Measurements from ENCODE around the gene CAPN5.
A peak's percentile ranks its signal among the peaks of the same experiment; 100 is the strongest.
"Not testable (repeated sequence)": the region's sequence is repeated elsewhere in the genome, so short reads cannot be mapped to it uniquely, and the experiment has no call there.

CAPN5 gene

DNA sequence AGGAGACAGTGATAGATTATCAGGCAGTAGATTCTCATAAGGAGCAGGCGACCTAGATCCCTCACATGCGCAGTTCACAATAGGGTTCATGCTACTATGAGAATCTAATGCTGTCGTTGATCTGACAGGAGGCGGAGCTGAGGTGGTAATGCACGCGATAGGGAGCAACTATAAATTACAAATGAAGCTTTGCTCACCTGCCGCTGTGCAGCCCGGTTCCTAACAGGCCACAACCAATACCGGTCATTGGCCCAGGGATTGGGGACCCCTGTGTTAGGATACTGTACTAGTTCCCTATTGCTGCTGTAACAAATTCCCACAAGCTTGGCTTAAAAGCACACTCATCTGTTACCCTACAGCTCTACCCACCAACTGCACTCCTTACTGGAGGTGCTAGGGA, 21.9 kb upstream of the CAPN5 start:
- DNase-seq = no peak

DNA sequence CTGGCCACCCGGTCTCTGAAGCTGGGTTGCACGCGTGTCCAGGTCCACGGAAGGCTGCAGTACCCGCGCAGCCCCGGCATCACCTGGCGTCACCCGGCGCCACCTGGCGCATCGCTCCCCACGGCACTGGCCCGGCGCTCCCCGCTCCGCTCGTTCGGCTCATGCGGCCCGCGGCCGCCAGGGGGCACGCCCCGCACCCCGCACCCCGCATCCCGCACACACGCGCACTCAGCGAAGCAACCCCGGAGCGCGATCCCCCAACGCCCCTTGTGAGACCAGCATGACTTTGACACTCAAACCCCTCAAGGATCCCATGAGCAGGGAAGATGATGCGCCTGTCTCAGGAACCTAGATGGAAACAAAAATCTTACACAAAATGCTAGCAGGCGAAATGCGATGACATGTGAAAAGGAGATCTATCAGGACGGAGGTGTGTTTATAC, 20.7 kb upstream of the CAPN5 start:
- DNase-seq = no peak

DNA sequence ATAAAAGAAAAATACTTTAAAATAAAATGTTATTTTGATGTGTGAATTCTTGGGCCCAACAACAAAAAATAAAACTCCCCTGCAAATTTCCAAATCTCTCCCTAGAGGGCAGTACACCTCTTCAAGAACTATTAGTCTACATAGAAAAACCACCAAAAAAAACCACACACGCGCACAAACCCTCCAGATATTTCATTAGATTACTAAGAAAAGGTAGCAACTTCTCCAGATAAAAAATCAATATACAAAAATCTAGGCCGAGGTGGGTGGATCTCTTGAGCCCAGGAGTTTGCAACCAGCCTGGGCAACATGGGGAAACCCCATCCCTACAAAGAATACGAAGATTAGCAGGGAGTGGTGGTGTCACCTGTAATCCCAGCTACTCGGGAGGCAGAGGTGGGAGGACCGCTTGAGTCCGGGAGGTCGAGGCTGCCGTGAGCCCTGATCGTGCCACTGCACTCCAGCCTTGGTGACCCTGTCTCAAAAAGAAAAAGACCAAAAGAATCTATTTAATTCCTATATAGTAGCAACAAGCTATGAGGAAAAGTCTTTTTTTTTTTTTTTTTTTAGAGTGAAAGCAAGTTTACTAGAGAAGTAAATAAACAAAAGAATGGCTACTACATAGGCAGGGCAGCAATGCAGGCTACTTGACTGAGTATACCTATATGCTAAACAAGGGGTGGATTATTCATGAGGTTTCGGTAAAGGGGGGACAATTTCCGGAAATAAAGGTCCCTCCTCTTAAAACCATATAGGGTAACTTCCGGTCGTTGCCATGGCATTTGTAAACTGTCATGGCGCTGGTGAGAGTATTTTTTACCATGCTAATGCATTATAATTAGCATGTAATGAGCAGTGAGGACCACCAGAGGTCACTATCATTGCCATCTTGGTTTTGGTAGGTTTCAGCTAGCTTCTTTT, 19.5 kb upstream of the CAPN5 start:
- DNase-seq = peak; percentile 93

DNA sequence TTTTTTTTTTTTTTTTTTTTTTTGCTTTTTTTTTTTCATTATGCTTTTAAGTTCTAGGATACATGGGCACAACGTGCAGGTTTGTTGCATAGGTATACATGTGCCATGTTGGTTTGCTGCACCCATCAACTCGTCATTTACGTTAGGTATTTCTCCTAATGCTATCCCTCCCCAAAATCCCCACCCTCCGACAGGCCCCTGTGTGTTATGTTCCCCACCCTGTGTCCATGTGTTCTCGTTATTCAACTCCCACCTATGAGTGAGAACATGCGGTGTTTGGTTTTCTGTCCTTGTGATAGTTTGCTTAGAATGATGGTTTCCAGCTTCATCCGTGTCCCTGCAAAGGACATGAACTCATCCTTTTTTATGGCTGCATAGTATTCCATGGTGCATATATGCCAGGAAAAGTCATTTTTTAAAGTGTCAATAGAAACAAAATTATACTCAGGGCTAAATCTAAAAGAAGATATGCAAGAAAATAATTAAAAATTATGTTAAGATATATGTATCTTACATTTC, 18.8 kb upstream of the CAPN5 start:
- not testable (repeated sequence) for DNase-seq

DNA sequence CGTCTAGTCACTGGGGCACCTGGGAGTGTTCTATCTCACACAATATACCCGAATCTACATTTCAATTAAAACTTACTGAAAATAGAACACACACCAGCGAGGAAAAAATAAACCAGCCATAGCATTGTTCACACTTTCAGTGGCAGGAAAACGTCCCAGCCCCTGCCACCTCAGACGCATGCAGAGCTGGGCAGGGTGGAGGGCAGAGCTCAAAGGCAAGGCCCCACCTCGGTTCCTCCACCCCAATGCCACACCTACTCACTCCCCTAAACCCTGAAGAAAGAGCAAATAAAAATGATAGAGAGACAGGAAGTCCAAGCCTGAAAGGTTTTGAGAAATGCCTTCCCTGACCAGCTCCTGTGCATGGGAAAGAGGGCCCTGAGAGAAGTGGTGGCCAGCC, 17.7 kb upstream of the CAPN5 start:
- DNase-seq = no peak

DNA sequence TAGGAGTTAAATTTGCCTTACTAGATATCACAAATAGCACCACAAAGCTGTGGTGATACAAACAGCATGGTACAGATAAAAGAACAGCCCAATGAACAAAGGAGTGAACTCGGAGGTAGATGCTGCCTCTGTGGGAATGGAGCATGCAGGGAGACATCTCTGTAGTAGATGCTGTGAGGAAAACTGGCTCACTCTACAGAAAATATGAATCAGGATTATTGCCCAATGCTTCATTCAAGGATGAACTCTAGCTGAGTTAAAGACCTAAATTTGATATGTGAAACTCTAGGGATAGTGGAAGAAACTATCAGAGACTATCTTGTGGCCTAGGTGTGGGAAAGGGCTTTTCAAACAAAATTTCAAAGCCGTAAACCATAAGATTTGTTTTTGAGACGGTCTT, 15.3 kb upstream of the CAPN5 start:
- no peak for DNase-seq

DNA sequence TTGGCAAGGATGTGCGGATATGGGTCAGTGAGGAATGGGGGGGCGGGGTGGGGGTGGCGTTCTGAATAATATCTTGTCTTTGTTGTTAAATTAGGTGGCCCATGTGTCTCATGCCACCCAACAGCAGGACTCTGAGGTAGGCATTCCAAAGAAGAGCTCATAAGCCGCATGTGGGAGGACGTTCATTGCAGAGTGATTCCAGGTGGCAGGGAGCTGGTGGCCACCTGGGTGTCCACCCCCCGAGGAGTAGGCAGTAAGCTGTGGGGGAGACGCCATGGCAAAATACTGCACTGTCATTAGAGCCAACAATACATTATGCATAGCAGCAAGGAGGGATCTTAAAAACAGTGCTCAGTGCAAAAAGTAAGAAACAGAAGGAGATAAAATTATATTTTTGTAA, 14.3 kb upstream of the CAPN5 start:
- DNase-seq = no peak

DNA sequence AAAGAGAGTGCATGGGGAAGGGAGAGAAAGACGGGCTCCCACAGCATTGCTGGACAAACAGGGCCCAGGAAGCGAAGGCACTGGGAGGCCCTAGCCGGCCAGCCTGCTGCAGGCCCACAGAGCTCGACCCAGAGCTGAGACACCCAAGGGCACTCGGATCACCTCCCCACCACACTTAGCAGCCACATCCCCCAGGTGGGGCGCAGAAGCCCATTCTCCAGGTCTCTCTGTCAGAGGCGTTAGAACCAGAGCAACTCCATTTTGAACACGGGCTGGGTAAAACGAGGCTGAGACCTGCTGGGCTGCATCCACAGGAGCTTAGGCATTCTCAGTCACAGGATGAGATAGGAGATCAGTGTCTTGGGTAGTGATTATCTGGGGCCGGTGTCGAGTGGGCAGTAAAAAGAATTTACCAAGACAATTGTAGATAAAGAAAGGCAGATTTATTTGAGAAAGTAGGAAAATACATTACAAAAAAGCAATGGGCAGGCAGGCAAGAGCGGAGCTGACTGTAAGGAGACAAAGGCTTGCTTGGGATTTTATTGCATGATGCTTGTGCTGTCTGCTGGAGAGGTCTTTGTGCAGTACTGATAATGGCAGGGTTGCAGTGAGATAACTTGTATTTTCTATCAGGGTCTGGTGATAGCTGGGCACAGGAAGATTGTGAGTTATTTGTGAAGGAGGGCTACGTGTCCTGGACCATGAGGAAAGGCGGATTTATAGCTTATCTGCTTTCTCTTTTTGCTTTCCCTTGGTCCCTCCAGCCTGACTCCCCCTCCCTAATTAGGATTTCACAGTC, 13.4 kb upstream of the CAPN5 start:
- no peak for DNase-seq

DNA sequence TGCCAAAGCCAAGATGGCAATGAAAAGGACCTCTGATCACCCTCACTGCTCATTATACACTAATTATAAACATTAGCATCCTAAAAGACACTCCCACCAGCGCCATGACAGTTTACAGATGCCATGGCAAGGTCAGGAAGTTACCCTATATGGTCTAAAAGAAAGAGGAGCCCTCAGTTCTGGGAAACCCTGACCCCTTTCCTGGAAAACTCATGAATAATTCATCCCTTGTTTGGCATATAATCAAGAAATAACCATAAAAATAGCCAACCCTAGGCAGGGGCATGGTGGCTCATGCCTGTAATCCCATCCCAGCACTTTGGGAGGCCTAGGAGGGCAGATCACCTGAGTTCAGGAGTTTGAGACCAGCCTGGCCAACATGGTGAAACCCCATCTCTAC, 12.7 kb upstream of the CAPN5 start:
- no peak for DNase-seq

DNA sequence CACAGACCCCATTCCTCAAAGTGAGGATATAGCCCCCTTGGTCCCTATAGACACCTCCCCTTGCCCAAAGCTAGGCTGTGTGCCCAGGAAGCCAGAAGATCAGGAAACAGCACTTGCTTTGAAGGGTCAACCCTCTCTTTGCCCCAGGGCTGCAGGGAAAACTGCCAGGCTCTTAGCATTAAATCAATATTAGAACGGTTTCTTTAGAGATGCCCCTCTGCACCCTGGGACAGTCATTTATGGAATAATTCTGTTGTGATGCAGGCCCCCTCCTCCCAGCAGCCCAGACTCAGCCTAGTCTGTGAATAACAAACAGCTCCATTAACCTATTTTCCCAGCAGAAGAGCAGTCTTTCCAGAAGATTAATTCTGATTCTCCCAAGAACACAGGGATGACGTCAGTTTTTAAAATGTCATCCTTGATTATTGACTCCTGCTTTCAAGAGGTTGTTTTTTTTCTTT, 11.6 kb upstream of the CAPN5 start:
- no peak for DNase-seq

DNA sequence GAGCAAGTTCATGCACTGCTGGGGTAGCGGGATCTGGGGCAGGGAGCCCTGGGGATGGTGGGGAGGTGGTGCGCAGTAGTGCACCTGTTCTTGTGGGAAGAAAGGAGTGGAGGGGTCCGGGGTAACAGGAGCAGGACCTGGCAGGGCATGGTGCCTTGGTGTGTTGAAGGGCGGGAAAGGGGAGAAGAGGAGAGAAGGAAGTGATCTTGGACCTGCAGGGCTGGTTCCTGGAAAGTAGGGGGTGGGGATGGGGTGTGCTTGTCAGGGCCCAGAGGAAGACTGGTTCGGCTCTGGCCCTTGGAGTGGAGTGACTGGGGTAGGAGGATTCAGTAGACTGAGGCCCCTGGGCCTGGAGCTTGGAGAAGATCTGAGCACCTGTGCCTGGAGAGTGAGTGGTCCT, 10.9 kb upstream of the CAPN5 start:
- DNase-seq = no peak

DNA sequence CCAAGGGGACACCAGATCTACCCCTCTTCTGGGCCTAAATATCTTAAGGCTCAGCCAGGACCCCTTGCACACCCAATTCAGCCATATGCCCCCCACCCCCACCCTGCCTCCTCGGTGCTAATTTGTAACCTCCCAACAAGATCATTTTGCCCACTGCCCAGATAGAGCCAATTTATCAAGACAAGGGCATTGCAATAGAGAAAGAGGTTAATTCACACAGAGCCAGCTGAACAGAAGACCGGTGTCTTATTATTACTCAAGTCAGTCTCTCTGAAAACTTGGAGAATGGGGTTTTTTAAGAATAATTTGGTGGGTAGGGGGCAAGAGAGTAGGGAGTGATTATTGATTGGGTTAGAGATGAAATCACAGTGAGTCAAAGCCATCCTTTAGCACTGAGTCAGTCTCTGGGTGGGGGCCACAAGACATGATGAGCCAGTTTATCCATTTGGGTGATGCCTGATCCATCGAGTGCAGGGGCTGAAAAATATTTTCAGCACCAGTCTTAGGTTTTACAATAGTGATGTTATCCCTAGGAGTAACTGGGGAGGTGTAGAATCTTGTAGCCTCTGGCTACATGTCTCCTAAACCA, 9.9 kb upstream of the CAPN5 start:
- DNase-seq = no peak

DNA sequence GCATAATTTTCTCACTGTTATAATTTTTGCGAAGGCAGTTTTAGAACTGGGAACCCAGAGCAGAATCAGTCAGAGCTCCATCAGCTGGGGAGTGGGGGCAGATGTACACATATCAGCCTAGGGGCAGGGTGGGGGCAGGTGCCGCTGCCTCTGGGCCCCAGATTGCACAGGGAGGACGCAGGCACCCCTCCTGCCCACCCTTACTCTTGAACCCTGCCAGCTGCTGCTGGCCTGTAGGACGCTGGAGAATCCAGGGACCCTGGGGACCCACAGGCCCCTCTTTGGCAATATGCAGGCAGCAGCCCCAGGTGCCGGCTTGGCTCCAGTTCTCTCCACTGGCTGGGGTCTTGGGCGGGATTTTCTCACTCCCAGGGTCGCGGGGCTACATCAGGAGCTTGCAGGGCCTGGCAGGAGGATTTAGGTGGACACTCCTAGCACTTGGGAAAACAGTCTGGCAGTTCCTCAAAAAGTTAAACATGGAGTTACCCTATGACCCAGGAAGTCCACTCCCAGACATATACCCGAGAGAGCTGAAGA, 8.8 kb upstream of the CAPN5 start:
- no peak for DNase-seq

DNA sequence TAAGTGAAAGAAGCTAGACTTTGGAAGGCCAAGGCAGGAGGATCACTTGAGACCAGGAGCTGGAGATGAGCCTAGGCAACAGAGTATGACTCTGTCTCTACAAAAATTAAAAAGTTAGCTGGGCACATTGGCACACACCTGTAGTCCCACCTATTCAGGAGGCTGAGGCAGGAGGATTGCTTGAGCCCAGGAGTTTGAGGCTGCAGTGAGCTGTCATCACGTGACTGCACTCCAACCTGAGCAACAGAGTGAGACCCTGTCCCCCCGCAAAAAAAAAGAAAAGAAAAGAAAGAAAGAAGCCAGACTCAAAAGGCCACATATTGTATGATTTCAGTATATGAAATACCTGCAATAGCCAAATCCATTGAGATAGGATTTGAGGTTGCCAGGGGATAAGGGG, 7.9 kb upstream of the CAPN5 start:
- DNase-seq = no peak

DNA sequence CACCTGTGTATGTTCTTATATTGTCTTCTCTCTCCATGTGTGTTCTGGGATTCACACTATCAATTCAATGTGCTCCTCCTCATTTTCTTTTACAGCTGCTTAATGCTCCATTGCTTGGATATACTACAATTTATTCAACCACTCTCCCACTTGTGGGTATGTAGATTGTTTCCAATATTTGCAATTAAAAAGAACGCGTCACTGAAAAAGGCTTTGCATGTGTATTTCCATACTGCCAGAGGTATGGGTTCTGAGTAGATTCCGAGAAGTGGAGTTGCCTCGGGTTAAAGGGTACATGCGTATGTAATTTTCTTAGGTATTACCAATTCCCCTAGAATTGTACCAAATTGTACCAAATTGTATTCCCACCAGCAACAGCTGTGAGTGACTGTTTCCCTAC, 7.0 kb upstream of the CAPN5 start:
- DNase-seq = no peak

DNA sequence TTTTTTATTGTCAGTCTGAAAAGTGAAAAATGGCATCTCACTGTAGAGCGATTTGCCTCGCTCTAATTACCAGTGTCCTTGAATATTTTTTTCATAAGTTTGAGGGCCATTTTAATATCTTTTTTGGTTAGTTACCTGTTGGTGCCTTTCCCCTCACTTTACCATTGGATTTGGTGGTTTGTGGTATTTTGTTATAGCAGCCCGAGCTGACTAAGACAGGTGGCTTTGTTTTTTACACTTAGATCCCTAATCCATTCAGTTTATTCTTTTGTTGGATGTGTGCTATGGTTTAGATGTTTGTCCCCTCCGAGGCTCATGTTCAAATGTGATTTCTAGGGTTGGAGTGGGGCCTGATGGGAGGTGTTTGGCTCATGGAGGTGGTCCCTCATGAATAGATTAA, 6.5 kb upstream of the CAPN5 start:
- DNase-seq = no peak

DNA sequence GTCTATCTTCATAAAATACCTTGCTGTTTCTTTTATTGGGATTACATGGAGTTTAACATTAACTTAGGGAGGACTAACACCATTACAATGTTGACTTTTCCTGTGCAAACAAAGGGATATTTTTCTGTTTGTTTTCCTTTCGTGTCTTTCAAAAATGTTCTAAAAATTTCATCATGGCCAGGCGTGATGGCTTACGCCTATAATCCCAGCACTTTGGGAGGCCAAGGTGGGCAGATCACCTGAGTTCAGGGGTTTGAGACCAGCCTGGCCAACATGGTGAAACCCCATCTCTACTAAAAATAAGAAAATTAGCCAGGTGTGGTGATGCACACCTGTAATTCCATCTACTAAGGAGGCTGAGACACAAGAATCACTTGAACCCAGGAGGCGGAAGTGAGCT, 5.5 kb upstream of the CAPN5 start:
- not testable (repeated sequence) for DNase-seq

DNA sequence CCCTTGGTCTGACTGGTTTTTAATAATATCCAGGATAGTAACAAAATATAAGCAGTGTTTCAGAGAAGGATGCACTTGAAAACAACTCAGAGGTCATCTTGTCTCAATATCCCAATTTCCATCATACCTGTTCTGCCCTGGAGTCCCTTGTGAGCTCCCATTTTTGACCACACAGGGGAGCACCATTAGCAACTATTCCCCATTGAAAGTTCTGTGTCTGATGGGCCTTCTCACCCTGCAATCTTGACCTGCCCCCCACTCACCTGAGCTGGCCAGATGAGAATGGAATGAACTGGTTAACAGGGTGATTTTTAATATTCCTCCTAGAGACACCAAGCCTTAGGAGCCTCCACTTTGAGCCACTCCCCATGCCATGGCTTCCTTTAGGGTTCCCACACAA, 3.8 kb upstream of the CAPN5 start:
- DNase-seq = no peak

DNA sequence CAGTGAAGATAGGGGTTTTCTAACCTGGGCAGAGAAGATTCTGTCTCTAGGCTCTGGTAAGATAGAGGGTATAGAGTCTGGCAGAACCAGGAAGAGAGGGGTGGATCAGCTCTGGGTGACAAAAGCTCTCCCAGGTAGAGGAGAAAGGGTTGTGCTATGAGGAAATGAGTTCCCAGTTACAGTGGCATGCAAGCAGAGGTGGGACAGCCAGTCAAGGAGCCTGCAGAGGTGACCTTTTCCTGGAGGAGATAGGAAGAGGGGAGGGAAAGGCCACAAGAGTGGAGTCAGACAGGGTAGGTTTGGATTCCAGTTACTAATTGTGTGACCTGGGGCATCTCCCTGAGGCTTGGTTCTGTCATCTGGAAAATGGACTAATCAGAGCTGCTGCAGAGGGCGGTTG, 3.4 kb upstream of the CAPN5 start:
- no peak for DNase-seq

DNA sequence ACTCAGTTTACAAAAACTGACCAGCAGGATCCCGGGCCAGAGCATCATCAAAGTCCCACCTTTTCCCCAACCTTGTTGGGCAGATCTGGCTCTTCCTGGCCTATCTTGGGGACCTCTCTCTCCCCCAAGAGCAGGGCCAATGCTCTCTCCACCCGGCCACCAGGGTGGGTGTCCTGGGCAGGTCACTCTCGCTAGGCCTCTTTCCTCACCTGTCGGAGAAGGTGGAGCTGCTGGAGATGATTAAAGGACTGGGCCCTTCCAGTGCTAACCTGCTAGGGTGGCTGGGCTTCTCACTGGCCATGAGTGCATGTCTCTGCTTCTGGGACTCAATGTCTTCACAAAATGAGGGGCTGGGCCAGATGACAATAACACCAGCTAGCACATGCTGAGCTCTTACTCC, 2.9 kb upstream of the CAPN5 start:
- DNase-seq = no peak

DNA sequence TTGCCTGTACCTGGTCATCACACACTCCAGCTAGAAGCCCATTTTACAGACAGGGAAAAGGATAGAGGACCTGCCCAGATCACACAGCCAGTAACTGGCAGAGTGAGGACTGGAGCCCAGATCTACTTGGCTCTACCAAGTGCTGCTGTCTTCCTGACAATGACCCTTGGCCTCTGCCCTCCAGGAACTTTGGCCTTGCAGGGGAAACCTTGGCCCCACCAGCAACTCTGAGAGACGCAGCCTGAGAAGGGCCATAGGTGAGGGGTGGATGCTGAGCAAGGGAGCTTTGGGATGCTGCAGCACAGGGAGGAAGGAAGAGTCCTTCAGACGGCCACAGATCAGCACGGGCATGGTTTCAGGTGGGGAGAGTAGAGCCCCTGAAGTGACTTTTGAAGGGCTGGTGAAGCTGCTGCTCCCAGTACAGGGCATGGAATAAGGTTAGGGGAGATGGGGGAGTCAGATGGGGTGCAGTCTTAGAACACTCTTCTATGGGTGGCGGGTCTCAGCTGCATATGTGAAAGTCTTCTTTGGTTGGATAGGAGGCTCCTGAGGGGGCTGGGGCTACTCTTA, 2.0 kb upstream of the CAPN5 start:
- no peak for DNase-seq

DNA sequence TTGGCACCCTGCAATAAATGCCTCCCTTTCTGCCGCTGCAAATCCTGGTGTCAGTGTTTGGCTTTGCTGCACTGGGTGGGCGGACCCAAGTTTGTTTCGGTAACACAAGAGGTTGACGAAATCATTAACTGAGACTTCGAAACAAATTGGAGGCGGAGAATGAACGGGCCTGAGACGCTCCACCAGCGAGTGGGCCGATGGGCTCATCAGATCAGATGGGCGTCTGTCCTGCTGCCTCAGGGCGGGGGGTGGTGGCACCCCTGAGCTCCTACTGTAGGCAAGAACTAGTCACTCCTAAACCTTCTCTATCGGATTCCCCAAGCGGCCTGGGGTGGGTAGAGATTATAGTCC, 918 bp upstream of the CAPN5 start:
- DNase-seq = no peak

DNA sequence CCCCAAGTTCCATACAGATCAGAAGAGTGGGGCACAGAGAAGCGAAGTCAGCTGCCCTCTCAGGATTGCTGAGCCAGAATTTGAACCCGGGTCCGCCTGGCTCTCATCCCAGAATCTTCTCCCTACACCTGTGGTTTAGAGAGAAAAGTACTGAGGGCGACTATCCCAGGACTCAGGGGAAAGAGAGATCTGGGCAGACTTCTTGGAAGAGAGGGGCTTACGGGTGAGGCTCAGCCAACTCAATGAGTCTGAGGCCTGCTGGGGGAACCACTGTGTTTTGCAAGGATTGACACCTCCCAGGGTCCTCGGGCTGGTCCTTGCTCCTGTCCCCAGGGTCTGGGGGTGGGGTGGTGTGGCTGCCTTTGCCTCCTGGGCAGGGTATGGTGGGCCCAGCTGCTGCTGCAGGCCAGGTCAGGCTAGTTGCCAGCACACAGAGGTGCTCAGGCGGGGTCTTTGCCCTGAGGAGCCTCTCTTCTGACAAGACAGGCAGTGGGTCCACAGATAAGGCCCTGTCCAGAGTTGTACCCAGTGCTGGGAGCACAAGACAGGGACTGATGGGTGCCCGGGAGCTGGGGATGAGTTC, 1.2 kb downstream of the CAPN5 start:
- DNase-seq = no peak
